Retinal pigment epithelial cell (primary cell): ENCODE measurements around the gene OR2AJ1.

Experiments used
- DNase-seq: peaks from one replicate; pipeline ENCODE4 v3.0.0-alpha.2; 2010; ENCODE audit warnings: low read depth
- H3K4me3 ChIP-seq: 2 replicates; pipeline ENCODE4 v1.5.1; 2011; ENCODE audit warnings: mild to moderate bottlenecking, low read length, control low read depth, moderate library complexity
- CTCF ChIP-seq: conservative IDR thresholded peaks from 2 replicates; pipeline ENCODE4 v1.5.1; 2011; ENCODE audit warnings: low read depth, low read length, control low read depth, inconsistent platforms

Gene OR2AJ1

GRCh38 chr1:247905910-247906503, 18.7 kb upstream of the OR2AJ1 start:
- no peak for TF ChIP-seq CTCF
- no peak for DNase-seq
- no peak overlapping the region for H3K4me3 ChIP-seq

GRCh38 chr1:247906504-247907047, 18.1 kb upstream of the OR2AJ1 start:
- peak overlapping the region; percentile 30 for H3K4me3 ChIP-seq
- no peak for TF ChIP-seq CTCF
- DNase-seq = peak; percentile 51

GRCh38 chr1:247908766-247909165, 15.9 kb upstream of the OR2AJ1 start:
- DNase-seq = no peak
- no peak overlapping the region for H3K4me3 ChIP-seq
- TF ChIP-seq CTCF = no peak

GRCh38 chr1:247913786-247914185, 10.9 kb upstream of the OR2AJ1 start:
- DNase-seq = no peak
- no peak for TF ChIP-seq CTCF
- no peak overlapping the region for H3K4me3 ChIP-seq

GRCh38 chr1:247914941-247915662, 9.6 kb upstream of the OR2AJ1 start:
- DNase-seq = no peak
- H3K4me3 ChIP-seq = no peak overlapping the region
- no peak for TF ChIP-seq CTCF

- no peak within 1 kb of the TSS for H3K4me3 ChIP-seq
- TF ChIP-seq CTCF = no peak
- no peak for DNase-seq
Observed at GRCh38 chr1:247919952-247920351, 4.7 kb upstream of the OR2AJ1 start, which contains the start of gene OR2T8. Gene OR2T8, plus strand, starts transcription at chr1:247920252. Its CDS starts 766 bp downstream, at chr1:247921018.

GRCh38 chr1:247923941-247924340, 748 bp upstream of the OR2AJ1 start:
- H3K4me3 ChIP-seq = no peak overlapping the region
- DNase-seq = no peak
- TF ChIP-seq CTCF = no peak
